ENCODE measurements around the gene USP49.

DNA sequence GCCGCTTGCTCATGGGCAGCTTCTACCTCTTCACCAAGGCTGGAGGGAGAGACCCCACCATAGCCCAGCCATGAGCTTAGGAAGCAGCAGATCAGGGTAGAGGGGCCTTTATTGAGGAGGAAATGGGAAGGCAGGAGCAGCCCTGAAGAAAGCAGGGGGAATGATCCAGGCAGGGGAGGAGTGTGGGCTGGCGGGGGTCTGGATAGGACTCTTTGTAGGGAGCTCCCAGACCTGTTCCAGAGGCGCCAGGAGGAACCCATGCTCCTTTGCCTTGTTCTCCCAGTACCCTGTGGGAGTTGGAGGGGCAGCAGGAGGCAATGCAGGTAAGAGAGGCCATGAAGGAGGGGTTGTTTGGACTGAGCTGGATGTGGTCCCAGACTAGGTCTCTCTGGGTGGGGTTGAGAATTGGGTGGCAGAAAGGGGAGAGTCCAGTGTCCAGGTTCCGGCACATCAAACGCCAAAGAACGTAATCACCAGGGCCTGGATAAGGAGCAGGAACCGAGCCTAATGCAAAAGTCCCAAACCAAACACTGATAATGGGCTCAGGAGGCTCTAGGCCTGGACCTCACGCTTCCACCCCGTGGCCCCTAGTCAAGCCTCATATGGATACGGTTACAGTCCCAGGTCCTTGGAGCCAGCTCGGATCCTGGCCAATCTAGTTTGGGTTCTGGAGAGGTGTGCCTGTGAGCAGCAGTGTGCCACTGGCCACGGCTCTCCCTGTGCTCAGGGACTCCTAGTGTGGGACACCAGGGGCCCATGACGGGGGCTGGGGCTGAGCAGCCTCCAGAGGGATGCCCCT, 135.9 kb downstream of the USP49 start:
- TF ChIP-seq, protein P1, sequence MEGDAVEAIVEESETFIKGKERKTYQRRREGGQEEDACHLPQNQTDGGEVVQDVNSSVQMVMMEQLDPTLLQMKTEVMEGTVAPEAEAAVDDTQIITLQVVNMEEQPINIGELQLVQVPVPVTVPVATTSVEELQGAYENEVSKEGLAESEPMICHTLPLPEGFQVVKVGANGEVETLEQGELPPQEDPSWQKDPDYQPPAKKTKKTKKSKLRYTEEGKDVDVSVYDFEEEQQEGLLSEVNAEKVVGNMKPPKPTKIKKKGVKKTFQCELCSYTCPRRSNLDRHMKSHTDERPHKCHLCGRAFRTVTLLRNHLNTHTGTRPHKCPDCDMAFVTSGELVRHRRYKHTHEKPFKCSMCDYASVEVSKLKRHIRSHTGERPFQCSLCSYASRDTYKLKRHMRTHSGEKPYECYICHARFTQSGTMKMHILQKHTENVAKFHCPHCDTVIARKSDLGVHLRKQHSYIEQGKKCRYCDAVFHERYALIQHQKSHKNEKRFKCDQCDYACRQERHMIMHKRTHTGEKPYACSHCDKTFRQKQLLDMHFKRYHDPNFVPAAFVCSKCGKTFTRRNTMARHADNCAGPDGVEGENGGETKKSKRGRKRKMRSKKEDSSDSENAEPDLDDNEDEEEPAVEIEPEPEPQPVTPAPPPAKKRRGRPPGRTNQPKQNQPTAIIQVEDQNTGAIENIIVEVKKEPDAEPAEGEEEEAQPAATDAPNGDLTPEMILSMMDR (IDR thresholded peaks at IDR 0.05): no peak
- TF ChIP-seq, protein P2, sequence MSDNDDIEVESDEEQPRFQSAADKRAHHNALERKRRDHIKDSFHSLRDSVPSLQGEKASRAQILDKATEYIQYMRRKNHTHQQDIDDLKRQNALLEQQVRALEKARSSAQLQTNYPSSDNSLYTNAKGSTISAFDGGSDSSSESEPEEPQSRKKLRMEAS (IDR thresholded peaks at IDR 0.05; ENCODE audit: low read depth): no peak
- TF ChIP-seq, protein P3, sequence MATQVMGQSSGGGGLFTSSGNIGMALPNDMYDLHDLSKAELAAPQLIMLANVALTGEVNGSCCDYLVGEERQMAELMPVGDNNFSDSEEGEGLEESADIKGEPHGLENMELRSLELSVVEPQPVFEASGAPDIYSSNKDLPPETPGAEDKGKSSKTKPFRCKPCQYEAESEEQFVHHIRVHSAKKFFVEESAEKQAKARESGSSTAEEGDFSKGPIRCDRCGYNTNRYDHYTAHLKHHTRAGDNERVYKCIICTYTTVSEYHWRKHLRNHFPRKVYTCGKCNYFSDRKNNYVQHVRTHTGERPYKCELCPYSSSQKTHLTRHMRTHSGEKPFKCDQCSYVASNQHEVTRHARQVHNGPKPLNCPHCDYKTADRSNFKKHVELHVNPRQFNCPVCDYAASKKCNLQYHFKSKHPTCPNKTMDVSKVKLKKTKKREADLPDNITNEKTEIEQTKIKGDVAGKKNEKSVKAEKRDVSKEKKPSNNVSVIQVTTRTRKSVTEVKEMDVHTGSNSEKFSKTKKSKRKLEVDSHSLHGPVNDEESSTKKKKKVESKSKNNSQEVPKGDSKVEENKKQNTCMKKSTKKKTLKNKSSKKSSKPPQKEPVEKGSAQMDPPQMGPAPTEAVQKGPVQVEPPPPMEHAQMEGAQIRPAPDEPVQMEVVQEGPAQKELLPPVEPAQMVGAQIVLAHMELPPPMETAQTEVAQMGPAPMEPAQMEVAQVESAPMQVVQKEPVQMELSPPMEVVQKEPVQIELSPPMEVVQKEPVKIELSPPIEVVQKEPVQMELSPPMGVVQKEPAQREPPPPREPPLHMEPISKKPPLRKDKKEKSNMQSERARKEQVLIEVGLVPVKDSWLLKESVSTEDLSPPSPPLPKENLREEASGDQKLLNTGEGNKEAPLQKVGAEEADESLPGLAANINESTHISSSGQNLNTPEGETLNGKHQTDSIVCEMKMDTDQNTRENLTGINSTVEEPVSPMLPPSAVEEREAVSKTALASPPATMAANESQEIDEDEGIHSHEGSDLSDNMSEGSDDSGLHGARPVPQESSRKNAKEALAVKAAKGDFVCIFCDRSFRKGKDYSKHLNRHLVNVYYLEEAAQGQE (IDR thresholded peaks at IDR 0.05; ENCODE audit: low read depth, low read length): no peak
- no peak for TF ChIP-seq CHD2 (IDR thresholded peaks at IDR 0.05; ENCODE audit: low read length, partially characterized antibody)
- TF ChIP-seq EZH2phosphoT487 (IDR thresholded peaks at IDR 0.05; ENCODE audit: borderline replicate concordance, low read depth): no peak
- no peak for TF ChIP-seq ELF1 (IDR thresholded peaks at IDR 0.05)
- no peak for TF ChIP-seq EP300 (IDR thresholded peaks at IDR 0.05; ENCODE audit: borderline replicate concordance in 1 of 2, low read depth in 1 of 2, low read length in 1 of 2)
- TF ChIP-seq, protein P4, sequence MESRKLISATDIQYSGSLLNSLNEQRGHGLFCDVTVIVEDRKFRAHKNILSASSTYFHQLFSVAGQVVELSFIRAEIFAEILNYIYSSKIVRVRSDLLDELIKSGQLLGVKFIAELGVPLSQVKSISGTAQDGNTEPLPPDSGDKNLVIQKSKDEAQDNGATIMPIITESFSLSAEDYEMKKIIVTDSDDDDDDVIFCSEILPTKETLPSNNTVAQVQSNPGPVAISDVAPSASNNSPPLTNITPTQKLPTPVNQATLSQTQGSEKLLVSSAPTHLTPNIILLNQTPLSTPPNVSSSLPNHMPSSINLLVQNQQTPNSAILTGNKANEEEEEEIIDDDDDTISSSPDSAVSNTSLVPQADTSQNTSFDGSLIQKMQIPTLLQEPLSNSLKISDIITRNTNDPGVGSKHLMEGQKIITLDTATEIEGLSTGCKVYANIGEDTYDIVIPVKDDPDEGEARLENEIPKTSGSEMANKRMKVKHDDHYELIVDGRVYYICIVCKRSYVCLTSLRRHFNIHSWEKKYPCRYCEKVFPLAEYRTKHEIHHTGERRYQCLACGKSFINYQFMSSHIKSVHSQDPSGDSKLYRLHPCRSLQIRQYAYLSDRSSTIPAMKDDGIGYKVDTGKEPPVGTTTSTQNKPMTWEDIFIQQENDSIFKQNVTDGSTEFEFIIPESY (IDR thresholded peaks at IDR 0.05; ENCODE audit: borderline replicate concordance, low read depth): no peak
- TF ChIP-seq, protein P5, sequence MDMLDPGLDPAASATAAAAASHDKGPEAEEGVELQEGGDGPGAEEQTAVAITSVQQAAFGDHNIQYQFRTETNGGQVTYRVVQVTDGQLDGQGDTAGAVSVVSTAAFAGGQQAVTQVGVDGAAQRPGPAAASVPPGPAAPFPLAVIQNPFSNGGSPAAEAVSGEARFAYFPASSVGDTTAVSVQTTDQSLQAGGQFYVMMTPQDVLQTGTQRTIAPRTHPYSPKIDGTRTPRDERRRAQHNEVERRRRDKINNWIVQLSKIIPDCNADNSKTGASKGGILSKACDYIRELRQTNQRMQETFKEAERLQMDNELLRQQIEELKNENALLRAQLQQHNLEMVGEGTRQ (IDR thresholded peaks at IDR 0.05; ENCODE audit: borderline replicate concordance, low read depth, low read length): no peak
- no peak for TF ChIP-seq TEAD4 (IDR thresholded peaks at IDR 0.05; ENCODE audit: borderline replicate concordance, insufficient read depth)
- TF ChIP-seq JUND (IDR thresholded peaks at IDR 0.05): no peak
- TF ChIP-seq FOSL2 (IDR thresholded peaks at IDR 0.05; ENCODE audit: borderline replicate concordance, low read depth): no peak
